HG03520 (cell line): ENCODE measurements around the gene HECTD1.
"Not testable (repeated sequence)": the region's sequence is repeated elsewhere in the genome, so short reads cannot be mapped to it uniquely, and the experiment has no call there.

ENCODE experiments used
- ATAC-seq: cut with Tn5 transposase; IDR thresholded peaks from one replicate; pipeline ENCODE4 v1.9.1; 2021; ENCODE audit warnings: mild to moderate bottlenecking, moderate library complexity; ENCODE audit not compliant: unreplicated experiment

HECTD1 gene

GRCh38 chr14:31096255-31096654 lies 111.3 kb downstream of the HECTD1 start:
- ATAC-seq = no peak

- ATAC-seq = not testable (repeated sequence)
Observed at GRCh38 chr14:31095817-31096216, 111.8 kb downstream of the HECTD1 start.

GRCh38 chr14:31093884-31094839 lies 113.4 kb downstream of the HECTD1 start:
- ATAC-seq = not testable (repeated sequence)

GRCh38 chr14:31092160-31092708 lies 115.4 kb downstream of the HECTD1 start:
- no peak for ATAC-seq

GRCh38 chr14:31090883-31091764 lies 116.5 kb downstream of the HECTD1 start:
- ATAC-seq = no peak

GRCh38 chr14:31086466-31086865 lies 121.1 kb downstream of the HECTD1 start:
- not testable (repeated sequence) for ATAC-seq

- no peak for ATAC-seq
Observed at GRCh38 chr14:31085027-31085426, 122.6 kb downstream of the HECTD1 start.

GRCh38 chr14:31084385-31084784 lies 123.2 kb downstream of the HECTD1 start:
- no peak for ATAC-seq

GRCh38 chr14:31083781-31084180 lies 123.8 kb downstream of the HECTD1 start:
- ATAC-seq = no peak

- ATAC-seq = no peak
Observed at GRCh38 chr14:31080484-31080883, 127.1 kb downstream of the HECTD1 start.

GRCh38 chr14:31080056-31080455 lies 127.5 kb downstream of the HECTD1 start:
- ATAC-seq = no peak

GRCh38 chr14:31078766-31079165 lies 128.8 kb downstream of the HECTD1 start:
- ATAC-seq = no peak

- no peak for ATAC-seq
Observed at GRCh38 chr14:31075144-31075543, 132.4 kb downstream of the HECTD1 start.

GRCh38 chr14:31071151-31071550 lies 136.4 kb downstream of the HECTD1 start:
- no peak for ATAC-seq

GRCh38 chr14:31070431-31070830 lies 137.2 kb downstream of the HECTD1 start:
- no peak for ATAC-seq

- ATAC-seq = no peak
Observed at GRCh38 chr14:31069343-31069742, 138.2 kb downstream of the HECTD1 start.

- no peak for ATAC-seq
Observed at GRCh38 chr14:31068235-31068634, 139.4 kb downstream of the HECTD1 start.

- not testable (repeated sequence) for ATAC-seq
Observed at GRCh38 chr14:31062908-31063307, 144.7 kb downstream of the HECTD1 start.

- ATAC-seq = no peak
Observed at GRCh38 chr14:31060253-31060875, 147.2 kb downstream of the HECTD1 start.

- no peak for ATAC-seq
Observed at GRCh38 chr14:31059152-31059924, 148.3 kb downstream of the HECTD1 start.
